Astrocyte of the spinal cord (primary cell): ENCODE measurements around the gene P2RY12.

Experiments used
- DNase-seq: peaks from one replicate; pipeline ENCODE4 v3.0.0; 2011; ENCODE audit warnings: low read depth, low spot score
- H3K4me3 ChIP-seq: 2 replicates; pipeline ENCODE4 v1.5.1; 2011; ENCODE audit warnings: low read depth, mild to moderate bottlenecking, low read length, moderate library complexity
- CTCF ChIP-seq: IDR thresholded peaks from 2 replicates; pipeline ENCODE4 v1.5.1; 2012; ENCODE audit warnings: low read depth, mild to moderate bottlenecking, low read length, inconsistent platforms
- in situ Hi-C: cut with HindIII; loops from 2 replicates; pipeline ENCODE4 v1.10.0; 2017; ENCODE audit warnings: low sequenced_read_pairs

The P2RY12 gene

GRCh38 chr3:151387842-151388241 lies 3.3 kb upstream of the P2RY12 start:
- no peak for DNase-seq
- in situ Hi-C loops, result no loop called here
- TF ChIP-seq CTCF, result no peak
- H3K4me3 ChIP-seq, result no peak overlapping the region

GRCh38 chr3:151387432-151387831 lies 2.9 kb upstream of the P2RY12 start:
- in situ Hi-C loops, result no loop called here
- DNase-seq, result no peak
- TF ChIP-seq CTCF, result no peak
- no peak overlapping the region for H3K4me3 ChIP-seq

- no peak overlapping the region for H3K4me3 ChIP-seq
- no peak for TF ChIP-seq CTCF
- DNase-seq, result no peak
- in situ Hi-C loops, result no loop called here
Measured at GRCh38 chr3:151386056-151386455, 1.5 kb upstream of the P2RY12 start.

GRCh38 chr3:151383956-151384355 lies 597 bp downstream of the P2RY12 start:
- H3K4me3 ChIP-seq, result no peak overlapping the region
- TF ChIP-seq CTCF, result no peak
- in situ Hi-C loops, result no loop called here
- DNase-seq, result no peak

- no peak overlapping the region for H3K4me3 ChIP-seq
- TF ChIP-seq CTCF, result no peak
- no peak for DNase-seq
- in situ Hi-C loops, result no loop called here
Measured at GRCh38 chr3:151383111-151383510, 1.4 kb downstream of the P2RY12 start.

GRCh38 chr3:151382671-151383070 lies 1.9 kb downstream of the P2RY12 start:
- DNase-seq, result no peak
- TF ChIP-seq CTCF, result no peak
- no peak overlapping the region for H3K4me3 ChIP-seq
- in situ Hi-C loops, result no loop called here

- in situ Hi-C loops, result no loop called here
- TF ChIP-seq CTCF, result peak; percentile 81
- DNase-seq, result no peak
- no peak overlapping the region for H3K4me3 ChIP-seq
Measured at GRCh38 chr3:151379083-151379734, 5.3 kb downstream of the P2RY12 start.
